Panc1 (cell line): ENCODE results near the gene PRRX1. TPM values are rescaled to one million over a fixed set of nuclear protein-coding genes. Genes with fewer than 3 reads are reported as not detected.

Experiments used
- ATAC-seq: fragments of 200-7000 bp; cut with Tn5 transposase; 2 replicates; pipeline ENCODE4 v1.9.1; 2020; ENCODE audit warnings: mild to moderate bottlenecking, moderate library complexity
- BruUV-seq: library from RNA; stranded (reverse); fragments of 400-500 nt; replicated peaks from 2 replicates; lab custom pipeline; 2021; lab: Mats Ljungman, UMichigan
- CTCF ChIA-PET: fragments of 300-600 bp; sonication (Branson Sonifier 250); formaldehyde crosslinking; loops from one replicate; lab custom pipeline; 2022; ENCODE audit warnings: antibody characterized with exemption; lab: Charles Lee
- POLR2A ChIA-PET: fragments of 300-600 bp; sonication (Branson Sonifier 250); formaldehyde crosslinking; loops from one replicate; lab custom pipeline; 2022; ENCODE audit warnings: antibody characterized with exemption; lab: Charles Lee
- DNase-seq: peaks from one replicate; pipeline ENCODE4 v3.0.0-alpha.2; 2010; ENCODE audit warnings: low read depth, low spot score
- H3K27ac ChIP-seq: 2 replicates; pipeline ENCODE4 v1.5.1; 2011; ENCODE audit warnings: mild to moderate bottlenecking, low read length, inconsistent platforms
- H3K27me3 ChIP-seq: fragments of 200-500 bp; sonication (Bioruptor generic); 2 replicates; pipeline ENCODE4 v1.6.0; 2014; ENCODE audit warnings: low read length, inconsistent platforms; ENCODE audit not compliant: control insufficient read depth, insufficient read depth
- H3K36me3 ChIP-seq: fragments of 200-500 bp; sonication (Bioruptor generic); 2 replicates; pipeline ENCODE4 v1.5.1; 2014; ENCODE audit warnings: inconsistent platforms, mild to moderate bottlenecking, low read length, moderate library complexity; ENCODE audit not compliant: control insufficient read depth, insufficient read depth
- H3K4me1 ChIP-seq: 2 replicates; pipeline ENCODE4 v1.5.1; 2011; ENCODE audit warnings: inconsistent platforms, mild to moderate bottlenecking, low read length, moderate library complexity; ENCODE audit not compliant: control insufficient read depth, insufficient read depth
- H3K4me3 ChIP-seq, 2 experiments: 2 replicates each; pipeline ENCODE4 v1.5.1; 2011 to 2012; ENCODE audit warnings: low read depth in 2 of 2, low read length in 2 of 2, mild to moderate bottlenecking in 2 of 2, inconsistent platforms in 1 of 2, moderate library complexity in 1 of 2
- H3K9me3 ChIP-seq: fragments of 200-500 bp; sonication (Bioruptor generic); 2 replicates; pipeline ENCODE4 v1.5.1; 2014; ENCODE audit warnings: low read depth, mild to moderate bottlenecking, inconsistent platforms, low read length, moderate library complexity; ENCODE audit not compliant: control insufficient read depth, insufficient read depth
- CTCF ChIP-seq: fragments of 450-650 bp; IDR thresholded peaks from 2 replicates; pipeline ENCODE4 v1.5.1; 2017; ENCODE audit warnings: mild to moderate bottlenecking
- POLR2AphosphoS5 ChIP-seq: IDR thresholded peaks from 2 replicates; pipeline ENCODE4 v1.6.1; 2012; ENCODE audit warnings: mild to moderate bottlenecking, low read depth, low read length, moderate library complexity
- REST ChIP-seq, 2 experiments: IDR thresholded peaks; 2 replicates each; pipeline ENCODE4 v1.6.1; 2011 to 2012; ENCODE audit warnings: low read depth in 2 of 2, control low read depth in 1 of 2, low read length in 1 of 2, mild to moderate bottlenecking in 1 of 2, moderate library complexity in 1 of 2; ENCODE audit not compliant: insufficient read depth in 1 of 2
- SIN3A ChIP-seq: IDR thresholded peaks from 2 replicates; pipeline ENCODE4 v1.6.1; 2012; ENCODE audit warnings: low read depth, mild to moderate bottlenecking, low read length, moderate library complexity, borderline replicate concordance; ENCODE audit not compliant: insufficient read depth
- TCF7L2 ChIP-seq: IDR thresholded peaks from 2 replicates; pipeline ENCODE4 v1.6.1; 2011; ENCODE audit warnings: mild to moderate bottlenecking, low read depth, low read length, inconsistent platforms
- in situ Hi-C: cut with HindIII; loops from 2 replicates; pipeline ENCODE4 v1.10.0; 2016; ENCODE audit warnings: low sequenced_read_pairs, low pct_unique_long_range_greater_than_20kb
- intact Hi-C: fragments of 100-400 bp; cut with micrococcal nuclease; formaldehyde crosslinking; loops from one replicate; pipeline ENCODE4 v1.10.0; 2022; ENCODE audit not compliant: unreplicated experiment
- total RNA-seq: library from RNA; stranded (reverse); gene quantifications from one replicate; pipeline ENCODE4 v1.2.1, GENCODE V29; 2021; ENCODE audit not compliant: unreplicated experiment

The PRRX1 gene
- total RNA-seq, 1 experiment from 2014 or later: 0.69 TPM

- Histone ChIP-seq H3K9me3 (no peaks in the 10 kb centered on the region), H3K4me3 (no peak overlapping the region), H3K36me3 (no peaks in the 10 kb centered on the region), H3K27me3 (no peaks in the 10 kb centered on the region), H3K4me1 (no peaks in the 10 kb centered on the region), H3K27ac (no peak overlapping the region)
- no peak for TF ChIP-seq POLR2AphosphoS5
- no peak for TF ChIP-seq REST (IDR thresholded peaks at IDR 0.05; ENCODE audit: insufficient read depth in 1 of 2, low read depth in 2 of 2, low read length in 1 of 2)
- no peak for TF ChIP-seq SIN3A
- TF ChIP-seq CTCF: no peak
- no peak for TF ChIP-seq TCF7L2
- ATAC-seq: no peak
- in situ Hi-C loops (no loop called here), intact Hi-C loops (no loop called here)
- DNase-seq: no peak
- POLR2A ChIA-PET: no interaction called here
- BruUV-seq: no TSS peak
- CTCF ChIA-PET: no interaction called here
These were observed 29.0 kb upstream of the PRRX1 start for GRCh38 chr1:170634824-170635410.

GRCh38 chr1:170640581-170640980 is 23.4 kb upstream of the PRRX1 start:
- CTCF ChIA-PET: no interaction called here
- POLR2A ChIA-PET: no interaction called here
- H3K27me3 ChIP-seq: no peaks in the 10 kb centered on the region
- no peaks in the 10 kb centered on the region for H3K9me3 ChIP-seq
- ATAC-seq: no peak
- in situ Hi-C loops: no loop called here
- H3K4me3 ChIP-seq: no peak overlapping the region
- H3K36me3 ChIP-seq: no peaks in the 10 kb centered on the region; the same call in 1 of the 2 replicates
- intact Hi-C loops: no loop called here
- DNase-seq: no peak
- H3K4me1 ChIP-seq: no peaks in the 10 kb centered on the region
- no peak overlapping the region for H3K27ac ChIP-seq
- no TSS peak for BruUV-seq
- TF ChIP-seq POLR2AphosphoS5: no peak
- no peak for TF ChIP-seq CTCF
- TF ChIP-seq SIN3A: no peak
- TF ChIP-seq TCF7L2: no peak
- no peak for TF ChIP-seq REST (IDR thresholded peaks at IDR 0.05; ENCODE audit: insufficient read depth in 1 of 2, low read depth in 2 of 2, low read length in 1 of 2)
